HG03457 (cell line): ENCODE results near the gene GRSF1.
"Not testable (repeated sequence)": the region's sequence is repeated elsewhere in the genome, so short reads cannot be mapped to it uniquely, and the experiment has no call there.

ENCODE experiments used
- ATAC-seq: cut with Tn5 transposase; IDR thresholded peaks from one replicate; pipeline ENCODE4 v1.9.1; 2021; ENCODE audit warnings: moderate number of reproducible peaks; ENCODE audit not compliant: unreplicated experiment

The GRSF1 gene, protein sequence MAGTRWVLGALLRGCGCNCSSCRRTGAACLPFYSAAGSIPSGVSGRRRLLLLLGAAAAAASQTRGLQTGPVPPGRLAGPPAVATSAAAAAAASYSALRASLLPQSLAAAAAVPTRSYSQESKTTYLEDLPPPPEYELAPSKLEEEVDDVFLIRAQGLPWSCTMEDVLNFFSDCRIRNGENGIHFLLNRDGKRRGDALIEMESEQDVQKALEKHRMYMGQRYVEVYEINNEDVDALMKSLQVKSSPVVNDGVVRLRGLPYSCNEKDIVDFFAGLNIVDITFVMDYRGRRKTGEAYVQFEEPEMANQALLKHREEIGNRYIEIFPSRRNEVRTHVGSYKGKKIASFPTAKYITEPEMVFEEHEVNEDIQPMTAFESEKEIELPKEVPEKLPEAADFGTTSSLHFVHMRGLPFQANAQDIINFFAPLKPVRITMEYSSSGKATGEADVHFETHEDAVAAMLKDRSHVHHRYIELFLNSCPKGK

DNA sequence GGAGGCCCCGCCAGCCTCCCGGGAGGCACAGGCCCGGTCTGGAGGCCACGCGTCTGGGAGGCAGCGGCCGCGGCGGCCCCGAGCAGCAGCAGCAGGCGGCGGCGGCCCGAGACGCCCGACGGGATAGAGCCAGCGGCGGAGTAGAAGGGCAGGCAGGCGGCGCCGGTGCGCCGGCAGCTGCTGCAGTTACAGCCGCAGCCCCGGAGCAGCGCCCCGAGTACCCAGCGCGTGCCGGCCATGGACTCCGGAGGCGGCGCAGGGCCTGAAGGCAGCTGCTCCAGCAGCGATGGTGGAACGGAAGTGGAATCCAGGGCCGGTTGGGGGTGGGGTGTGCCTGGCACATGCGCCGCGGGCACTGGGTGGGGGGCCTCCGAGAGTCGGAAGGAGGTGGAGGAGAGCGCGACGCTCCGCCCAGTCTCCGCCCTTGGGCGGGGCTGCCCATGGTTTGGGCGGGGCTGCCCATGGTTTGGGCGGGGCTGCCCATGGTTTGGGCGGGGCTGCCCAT is at the start of gene GRSF1:
TSS of gene GRSF1 (minus strand) at position 302 of the 505 bp plus-strand sequence. CDS start at position 239, 63 bp downstream.
- peak; percentile 62 for ATAC-seq

GRCh38 chr4:70885174-70885573 is 45.5 kb upstream of the GRSF1 start:
- ATAC-seq = no peak

DNA sequence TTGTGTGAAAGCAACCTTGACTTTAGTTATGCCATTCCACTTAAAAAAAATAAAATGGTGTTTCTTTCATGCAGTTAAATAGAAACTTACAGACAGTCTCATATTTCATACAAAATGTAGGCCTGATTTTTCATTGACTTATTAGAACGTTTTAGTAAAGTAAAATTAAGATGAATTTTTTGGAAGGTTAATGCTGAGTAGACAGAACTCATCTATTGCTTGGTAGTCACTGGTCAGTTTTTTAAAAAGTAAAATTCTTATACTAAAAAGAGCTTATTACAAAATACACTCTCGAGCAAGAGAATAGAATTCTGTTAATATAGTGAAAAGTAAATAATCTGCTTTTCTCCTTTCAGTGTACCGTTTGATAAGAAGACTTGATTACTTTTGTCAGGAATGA is 41.0 kb upstream of the GRSF1 start:
- no peak for ATAC-seq

- no peak for ATAC-seq
These were observed 37.9 kb upstream of the GRSF1 start for GRCh38 chr4:70877556-70877955.

DNA sequence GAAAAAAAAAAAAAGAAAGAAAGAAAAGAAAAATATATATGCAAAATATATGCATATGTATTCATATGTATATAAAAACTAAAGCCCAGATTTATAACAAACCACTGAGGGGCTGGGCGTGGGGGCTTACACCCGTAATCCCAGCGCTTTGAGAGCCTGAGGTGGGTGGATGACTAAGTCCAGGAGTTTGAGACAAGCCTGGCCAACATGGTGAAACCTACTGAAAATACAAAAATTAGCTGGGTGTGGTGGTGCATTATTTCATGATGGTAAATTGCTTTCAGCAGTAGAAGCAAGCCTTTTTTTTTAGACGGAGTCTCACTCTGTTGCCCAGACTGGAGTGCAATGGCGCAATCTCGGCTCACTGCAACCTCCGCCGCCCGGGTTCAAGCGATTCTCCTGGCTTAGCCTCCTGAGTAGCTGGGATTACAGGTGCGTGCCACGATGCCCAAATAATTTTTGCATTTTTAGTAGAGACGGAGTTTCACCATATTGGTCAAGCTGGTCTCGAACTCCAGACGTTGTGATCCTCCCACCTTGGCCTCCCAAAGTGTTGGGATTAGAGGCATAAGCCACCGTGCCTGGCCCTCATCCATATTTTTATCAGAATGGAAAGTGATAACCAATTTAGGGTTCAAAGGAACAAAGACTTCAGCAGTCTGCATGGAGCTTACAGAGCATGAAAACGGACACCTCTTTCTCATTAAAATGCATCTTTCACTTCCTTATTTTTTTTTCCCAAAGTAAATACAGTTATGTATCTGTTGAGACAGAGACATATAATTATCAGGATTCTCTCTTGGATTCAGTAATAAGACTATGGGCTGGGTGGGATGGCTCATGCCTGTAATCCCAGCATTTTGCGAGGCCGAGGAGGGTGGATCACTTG is 34.8 kb upstream of the GRSF1 start:
- no peak for ATAC-seq

DNA sequence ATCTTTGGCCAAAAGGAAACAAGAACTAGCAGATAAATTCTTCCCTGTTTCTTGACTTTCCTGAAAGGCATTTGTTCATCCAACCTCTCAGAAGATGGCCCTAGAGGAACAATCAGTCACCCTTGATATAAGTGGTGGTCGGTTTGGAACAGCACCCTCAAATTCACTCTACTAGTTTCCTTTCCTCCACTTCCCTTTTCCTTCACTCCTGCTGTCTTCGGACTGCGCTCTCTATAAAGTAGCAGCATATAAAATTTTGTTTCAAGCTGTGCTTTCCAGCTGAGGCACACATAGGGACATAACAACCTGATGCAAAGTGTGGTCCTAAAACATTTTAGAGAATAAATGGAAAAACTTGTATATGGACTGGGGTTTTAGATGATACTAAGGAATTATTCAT is 33.5 kb upstream of the GRSF1 start:
- ATAC-seq = no peak

- no peak for ATAC-seq
These were observed 29.1 kb upstream of the GRSF1 start for GRCh38 chr4:70868778-70869177.

DNA sequence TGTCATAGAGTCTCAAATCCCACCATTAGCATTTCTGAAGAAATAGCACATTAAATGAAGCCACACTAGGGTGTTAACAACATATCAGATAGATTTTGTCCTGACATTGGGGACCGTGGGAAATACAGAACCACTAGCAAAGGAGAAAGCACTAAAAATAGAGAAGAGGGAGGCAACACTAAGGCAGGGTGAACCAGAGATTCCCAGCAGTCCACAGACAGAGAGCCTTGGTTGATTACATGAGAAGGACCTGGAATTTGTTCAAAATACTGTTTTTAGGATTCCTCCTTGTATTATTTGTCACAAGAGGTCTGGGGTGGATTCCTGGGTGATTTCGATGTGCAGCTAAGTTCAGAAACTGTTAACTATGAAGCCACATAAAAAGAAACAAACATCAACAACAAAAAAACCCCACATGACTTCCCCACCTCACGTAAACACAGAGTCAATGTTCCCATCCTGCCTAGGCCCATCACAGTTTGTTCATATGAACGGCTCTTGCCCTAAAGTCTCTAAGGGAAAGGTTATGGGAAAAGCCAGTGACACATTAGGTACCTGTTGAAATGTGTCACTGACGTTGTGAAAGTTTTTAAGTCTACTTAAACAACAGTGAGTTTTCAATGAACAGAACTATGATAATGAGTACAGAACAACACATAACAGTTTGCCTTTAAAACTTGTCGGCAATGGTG is 23.6 kb upstream of the GRSF1 start:
- no peak for ATAC-seq

- no peak for ATAC-seq
These were observed 19.4 kb upstream of the GRSF1 start for GRCh38 chr4:70859066-70859465.

GRCh38 chr4:70858454-70858853 is 18.8 kb upstream of the GRSF1 start:
- ATAC-seq = no peak

DNA sequence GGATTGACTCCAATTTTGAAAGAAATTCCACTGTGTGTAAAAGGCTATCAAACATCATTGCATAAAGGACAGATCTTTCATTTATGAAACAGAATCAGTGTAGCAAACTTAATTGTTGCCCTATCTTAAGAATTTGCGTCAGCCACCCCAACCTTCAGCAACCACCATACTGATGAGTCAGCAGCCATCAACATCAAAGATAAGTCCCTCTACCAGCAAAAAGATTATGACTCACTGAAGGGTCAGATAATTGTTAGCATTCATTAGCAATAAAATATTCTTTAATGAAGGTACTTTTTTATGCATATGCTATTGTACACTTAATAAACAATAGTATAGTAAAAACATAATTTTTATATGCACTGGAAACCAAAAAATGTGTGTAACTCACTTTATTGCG is 15.8 kb upstream of the GRSF1 start:
- ATAC-seq = no peak

DNA sequence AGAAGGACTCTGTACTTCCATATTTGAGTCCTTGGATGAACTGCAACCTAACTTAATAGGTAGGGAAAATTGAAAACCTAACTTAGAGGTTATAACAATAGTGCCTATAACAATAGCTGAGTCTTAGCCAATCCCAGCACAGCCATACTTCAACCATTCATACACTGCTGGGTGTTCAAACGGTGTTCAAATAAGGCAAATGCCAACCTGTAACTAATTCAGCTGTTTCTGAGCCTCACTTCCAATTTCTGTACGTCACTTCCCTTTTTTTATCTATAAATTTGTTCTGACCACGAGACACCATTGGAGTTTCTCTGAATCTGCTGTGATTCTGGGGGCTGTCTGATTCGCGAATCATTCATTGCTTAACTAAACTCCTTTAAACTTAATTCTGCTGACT is 9.6 kb upstream of the GRSF1 start:
- no peak for ATAC-seq

DNA sequence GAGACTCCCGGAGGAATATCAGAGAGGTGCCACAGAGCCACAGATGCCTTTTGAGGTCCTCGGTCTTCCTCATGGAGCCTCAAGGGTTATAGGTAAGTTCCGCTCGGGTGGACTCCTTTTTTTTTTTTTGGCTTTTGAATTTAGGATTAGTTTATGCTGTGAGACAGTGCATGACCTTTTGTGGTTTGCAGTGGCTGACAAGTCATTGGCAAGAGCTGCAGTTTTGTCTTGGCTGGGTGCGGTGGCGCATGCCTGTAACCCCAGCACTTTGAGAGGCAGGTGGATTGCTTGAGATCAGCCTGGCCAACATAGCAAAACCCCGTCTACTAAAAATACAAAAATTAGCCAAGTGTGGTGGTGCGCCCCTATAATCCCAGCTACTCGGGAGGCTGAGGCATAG is 4.5 kb upstream of the GRSF1 start:
- ATAC-seq = no peak

GRCh38 chr4:70842761-70843435 is 3.2 kb upstream of the GRSF1 start:
- ATAC-seq = no peak

GRCh38 chr4:70841951-70842350 is 2.3 kb upstream of the GRSF1 start:
- no peak for ATAC-seq

- no peak for ATAC-seq
These were observed 1.5 kb upstream of the GRSF1 start for GRCh38 chr4:70841211-70841610.

DNA sequence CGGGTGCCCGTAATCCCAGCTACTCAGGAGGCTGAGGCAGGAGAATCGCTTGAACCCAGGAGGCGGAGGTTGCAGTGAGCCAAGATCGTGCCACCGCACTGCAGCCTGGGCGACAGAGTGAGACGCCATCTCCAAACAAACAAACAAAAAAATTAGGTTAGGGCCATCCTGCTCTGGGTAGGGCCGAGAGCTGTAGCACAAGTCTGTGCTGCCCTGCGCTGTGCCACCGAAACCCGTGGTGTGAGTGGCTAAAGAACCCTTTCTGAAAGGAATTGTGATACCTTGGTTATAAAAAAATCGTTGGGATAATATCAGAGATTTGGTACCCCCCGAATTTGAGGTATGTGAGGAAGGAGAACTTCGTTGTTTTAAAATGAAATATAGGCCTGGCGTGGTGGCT is 941 bp upstream of the GRSF1 start:
- not testable (repeated sequence) for ATAC-seq

DNA sequence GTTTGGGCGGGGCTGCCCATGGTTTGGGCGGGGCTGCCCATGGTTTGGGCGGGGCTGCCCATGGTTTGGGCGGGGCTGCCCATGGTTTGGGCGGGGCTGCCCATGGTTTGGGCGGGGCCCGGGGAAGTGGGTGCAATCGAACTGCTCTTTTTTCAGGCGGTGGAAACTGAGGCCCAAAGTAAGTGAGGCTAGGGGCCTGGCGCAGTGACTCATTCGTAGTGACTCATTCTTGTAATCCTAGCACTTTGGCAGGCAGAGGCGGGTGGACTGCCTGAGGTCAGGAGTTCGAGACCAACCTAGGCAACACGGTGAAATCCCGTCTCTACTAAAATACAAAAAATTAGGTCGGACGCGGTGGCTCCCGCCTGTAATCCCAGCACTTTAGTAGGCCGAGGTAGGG is 447 bp upstream of the GRSF1 start:
- not testable (repeated sequence) for ATAC-seq

DNA sequence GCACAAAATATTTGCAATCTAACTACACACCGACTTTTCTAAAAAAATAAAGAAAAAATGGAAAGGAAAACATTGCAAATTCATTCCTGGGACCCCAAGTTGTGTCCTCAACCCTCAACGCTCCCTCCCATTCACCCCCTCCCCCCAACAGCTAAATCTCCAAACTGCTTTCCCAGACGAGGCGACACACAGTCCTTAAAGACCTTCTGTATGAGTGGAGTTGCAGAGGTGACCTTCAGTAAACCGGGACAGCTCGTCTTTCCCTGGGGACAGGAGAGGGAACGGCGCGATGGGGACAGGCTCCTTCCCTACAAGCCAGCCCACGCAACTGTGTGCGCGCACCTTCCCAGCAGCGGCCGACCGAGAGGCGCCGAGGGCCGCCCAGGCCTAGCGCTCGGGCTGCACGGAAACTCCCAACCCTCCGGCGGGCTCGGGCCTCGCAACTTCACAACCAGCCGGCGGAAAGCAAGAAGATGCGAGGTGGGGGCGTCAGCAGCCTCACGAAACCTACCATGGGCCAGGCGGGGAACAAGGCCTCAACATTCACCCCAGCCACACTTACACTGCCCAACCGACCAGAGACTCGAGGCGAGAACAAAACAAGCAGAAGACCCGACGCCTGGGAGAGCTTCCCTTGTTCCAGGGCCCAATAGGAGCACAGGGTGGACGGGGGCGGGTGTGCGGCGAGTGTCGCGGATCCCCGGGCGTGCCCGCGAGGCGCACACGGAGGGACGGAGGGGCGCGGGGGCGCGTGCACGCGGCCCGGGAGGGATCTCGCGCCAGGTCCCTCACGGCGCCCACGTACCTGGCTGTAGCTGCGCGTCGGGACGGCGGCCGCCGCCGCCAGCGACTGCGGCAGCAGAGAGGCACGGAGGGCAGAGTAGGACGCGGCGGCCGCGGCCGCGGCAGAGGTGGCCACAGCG is 763 bp downstream of the GRSF1 start:
- ATAC-seq = peak; percentile 54
